LNCAP (cell line): Measurements from ENCODE around the gene SP3.

Experiments
- TF ChIP-seq, protein P1 (sequence below): fragments of 450-650 bp; IDR thresholded peaks from 2 replicates; pipeline ENCODE4 v1.5.1; 2017; ENCODE audit warnings: mild to moderate bottlenecking

The SP3 gene

DNA sequence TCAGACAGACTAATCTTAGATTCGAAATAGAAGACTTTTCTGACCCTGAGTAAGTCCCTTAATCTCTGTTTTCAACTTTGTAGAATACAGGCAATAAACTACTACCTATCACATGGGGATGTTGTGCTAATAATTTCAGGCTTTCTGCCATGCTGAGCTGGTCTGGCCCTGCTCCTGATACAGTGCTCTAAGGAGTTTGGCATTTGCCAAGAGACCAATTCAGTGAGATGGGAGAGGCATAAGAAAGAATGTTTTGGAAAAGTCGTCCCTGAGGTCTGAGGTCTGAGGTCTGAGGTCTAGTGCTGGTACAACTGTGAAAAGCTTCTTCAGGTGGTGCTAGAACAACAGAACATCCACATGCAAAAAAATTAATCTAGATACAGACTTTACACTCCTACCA lies 35.9 kb upstream of the SP3 start:
- TF ChIP-seq, protein P1, sequence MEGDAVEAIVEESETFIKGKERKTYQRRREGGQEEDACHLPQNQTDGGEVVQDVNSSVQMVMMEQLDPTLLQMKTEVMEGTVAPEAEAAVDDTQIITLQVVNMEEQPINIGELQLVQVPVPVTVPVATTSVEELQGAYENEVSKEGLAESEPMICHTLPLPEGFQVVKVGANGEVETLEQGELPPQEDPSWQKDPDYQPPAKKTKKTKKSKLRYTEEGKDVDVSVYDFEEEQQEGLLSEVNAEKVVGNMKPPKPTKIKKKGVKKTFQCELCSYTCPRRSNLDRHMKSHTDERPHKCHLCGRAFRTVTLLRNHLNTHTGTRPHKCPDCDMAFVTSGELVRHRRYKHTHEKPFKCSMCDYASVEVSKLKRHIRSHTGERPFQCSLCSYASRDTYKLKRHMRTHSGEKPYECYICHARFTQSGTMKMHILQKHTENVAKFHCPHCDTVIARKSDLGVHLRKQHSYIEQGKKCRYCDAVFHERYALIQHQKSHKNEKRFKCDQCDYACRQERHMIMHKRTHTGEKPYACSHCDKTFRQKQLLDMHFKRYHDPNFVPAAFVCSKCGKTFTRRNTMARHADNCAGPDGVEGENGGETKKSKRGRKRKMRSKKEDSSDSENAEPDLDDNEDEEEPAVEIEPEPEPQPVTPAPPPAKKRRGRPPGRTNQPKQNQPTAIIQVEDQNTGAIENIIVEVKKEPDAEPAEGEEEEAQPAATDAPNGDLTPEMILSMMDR: no peak

DNA sequence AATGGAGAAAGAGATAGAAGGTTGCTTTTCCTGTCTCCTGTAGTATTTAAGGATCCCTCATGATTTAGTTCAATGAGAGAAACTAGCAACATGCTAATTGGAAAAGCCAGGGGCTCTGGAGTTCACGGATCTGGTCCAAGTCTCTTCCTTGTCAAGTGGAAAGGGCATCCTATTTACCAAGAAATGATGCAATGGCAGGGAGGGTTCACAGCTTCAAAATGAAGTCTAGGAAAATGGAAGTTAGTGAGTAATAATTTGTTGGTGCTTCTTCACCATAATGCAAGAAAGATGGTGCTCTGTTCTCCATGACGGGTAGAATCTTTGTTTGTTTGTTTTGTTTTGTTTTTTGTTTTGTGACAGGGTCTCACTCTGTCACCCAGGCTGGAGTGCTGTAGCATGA lies 34.6 kb upstream of the SP3 start:
- TF ChIP-seq, protein P1: no peak

DNA sequence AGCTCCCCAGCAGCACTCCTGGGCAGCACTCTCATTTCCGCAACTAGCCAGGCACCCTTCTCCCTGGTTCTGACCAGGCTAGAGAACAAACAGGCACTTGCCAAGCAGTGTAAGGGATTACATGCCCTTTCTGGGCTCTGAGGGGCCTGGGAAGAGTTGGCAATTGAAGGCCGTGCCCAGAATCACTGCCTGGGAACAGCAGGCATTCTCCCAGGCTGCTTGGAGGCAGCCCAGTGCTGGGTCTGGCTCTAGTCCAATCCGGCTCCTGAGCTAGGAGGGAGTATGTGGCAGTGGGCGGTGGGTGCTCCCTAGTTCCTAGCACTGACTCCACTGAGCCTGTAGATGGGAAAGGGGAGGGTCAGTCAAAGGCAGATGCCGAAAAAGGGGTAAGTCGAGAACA lies 34.1 kb upstream of the SP3 start:
- TF ChIP-seq, protein P1: no peak

DNA sequence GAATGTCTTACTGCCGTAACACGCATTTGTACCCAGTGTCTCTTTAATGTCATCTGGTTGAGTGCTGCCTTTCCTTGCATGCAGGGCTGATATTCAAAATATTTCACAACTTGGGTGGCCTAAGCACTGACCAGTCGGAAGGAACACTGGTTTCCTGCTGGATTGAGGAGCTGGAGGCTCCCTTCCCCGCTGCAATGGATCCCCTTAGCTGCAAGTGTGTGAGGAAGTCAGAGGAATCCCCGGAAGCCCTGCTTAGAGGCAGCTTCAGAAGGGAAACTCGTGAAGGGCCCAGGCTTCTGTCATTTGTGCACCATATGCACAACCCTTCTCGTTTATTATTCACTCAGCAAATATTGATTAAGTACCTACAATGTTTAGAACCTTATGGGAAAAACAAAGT lies 33.2 kb upstream of the SP3 start:
- TF ChIP-seq, protein P1: no peak

DNA sequence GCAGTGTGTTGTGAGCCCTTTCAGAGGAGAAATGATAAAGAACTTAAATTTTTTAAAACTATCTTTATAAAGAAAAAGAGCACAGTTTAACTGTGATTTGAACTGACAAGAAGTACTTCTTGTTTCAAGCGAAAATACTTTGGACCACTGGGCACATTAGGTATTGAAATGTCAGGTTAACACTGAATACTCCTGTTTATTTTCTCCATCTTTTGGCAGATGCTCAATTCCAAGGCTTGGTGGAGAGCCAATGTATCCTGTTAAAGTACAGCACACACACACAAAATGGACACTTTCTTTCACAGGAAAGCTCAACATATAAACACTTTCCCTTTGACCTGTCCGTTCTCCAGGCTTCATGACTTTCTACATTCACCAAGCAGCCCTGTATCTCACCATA lies 32.6 kb upstream of the SP3 start:
- TF ChIP-seq, protein P1: no peak

DNA sequence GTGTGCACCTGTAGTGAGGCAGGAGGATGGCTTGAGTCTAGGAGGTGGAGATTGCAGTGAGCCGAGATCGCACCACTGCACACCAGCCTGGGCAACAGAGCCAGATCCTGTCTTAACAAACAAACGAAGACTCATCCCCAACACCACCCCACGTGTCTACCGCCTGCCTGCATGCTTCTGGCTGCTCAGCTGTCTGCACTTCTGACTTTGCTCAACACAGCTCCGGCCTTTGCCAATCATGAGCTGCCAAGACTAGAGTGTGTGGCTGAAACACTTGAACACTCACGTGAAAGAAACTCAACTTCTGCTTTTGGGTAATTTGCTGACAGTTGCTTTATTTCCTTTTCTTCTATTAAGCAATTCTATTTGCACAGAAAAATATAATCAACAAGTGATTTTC lies 32.1 kb upstream of the SP3 start:
- TF ChIP-seq, protein P1: no peak

DNA sequence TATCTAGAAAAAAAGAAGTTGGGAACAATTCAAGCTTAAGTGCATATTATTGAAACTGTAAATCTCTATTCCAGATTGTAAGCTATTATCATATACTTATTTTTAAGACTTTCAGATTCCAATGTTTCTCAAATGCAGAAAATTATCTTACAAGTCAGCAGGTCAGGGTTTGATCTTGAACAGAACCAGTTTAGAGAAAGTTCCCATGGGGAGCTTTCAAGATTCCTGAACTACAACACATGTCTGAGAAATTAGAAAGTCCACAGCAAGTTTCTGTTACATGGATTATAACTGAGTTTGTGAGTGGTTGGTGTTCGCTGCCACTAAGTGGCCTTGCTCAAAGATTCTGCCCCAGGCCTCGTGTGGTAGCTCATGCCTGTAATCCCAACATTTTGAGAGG lies 31.6 kb upstream of the SP3 start:
- TF ChIP-seq, protein P1: no peak

DNA sequence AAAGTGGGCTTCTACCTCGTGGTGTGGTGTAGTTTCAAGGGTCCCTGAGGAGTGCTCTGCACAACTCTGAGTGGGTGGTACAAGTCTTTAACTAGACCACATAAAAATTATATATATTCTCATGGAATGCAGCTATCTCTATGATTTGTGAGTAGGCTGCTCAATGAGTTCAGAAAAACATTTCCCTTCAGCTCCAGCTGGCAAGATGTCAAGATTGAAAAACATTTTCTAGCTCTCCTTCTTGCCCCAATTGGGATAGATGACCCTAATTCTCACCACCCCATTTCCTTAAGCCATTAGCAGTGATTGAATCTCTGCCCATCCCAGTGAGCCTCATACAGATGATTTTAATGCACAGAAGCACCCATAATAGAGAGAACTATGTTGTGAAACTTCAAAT lies 28.3 kb upstream of the SP3 start:
- TF ChIP-seq, protein P1: no peak
